MM.1S (cell line): ENCODE measurements around the gene RFX7.
A peak's percentile ranks its signal among the peaks of the same experiment; 100 is the strongest.

ENCODE experiments used
- DNase-seq: peaks from one replicate; pipeline ENCODE4 v3.0.0-alpha.2; 2015
- H2AFZ ChIP-seq: fragments of 300-600 bp; sonication (generic); 2 replicates; pipeline ENCODE4 v1.6.0; 2016; ENCODE audit warnings: antibody characterized with exemption, low read length
- H3F3A ChIP-seq: fragments of 300-600 bp; sonication (generic); 2 replicates; pipeline ENCODE4 v1.6.1; 2016; ENCODE audit warnings: mild to moderate bottlenecking, antibody characterized with exemption, low read length, moderate library complexity, mixed read lengths; ENCODE audit not compliant: insufficient read depth
- H3K27ac ChIP-seq: fragments of 300-600 bp; sonication (generic); 2 replicates; pipeline ENCODE4 v1.5.1; 2016; ENCODE audit warnings: mild to moderate bottlenecking, low read length
- H3K27me3 ChIP-seq: fragments of 300-600 bp; sonication (generic); replicated peaks from 2 replicates; pipeline ENCODE4 v1.6.0; 2016; ENCODE audit warnings: low read length; ENCODE audit not compliant: insufficient read depth
- H3K36me3 ChIP-seq: fragments of 300-600 bp; sonication (generic); replicated peaks from 2 replicates; pipeline ENCODE4 v1.6.1; 2016; ENCODE audit warnings: mild to moderate bottlenecking, low read length, mixed read lengths; ENCODE audit not compliant: insufficient read depth
- H3K4me1 ChIP-seq: fragments of 300-600 bp; sonication (generic); 2 replicates; pipeline ENCODE4 v1.6.1; 2016; ENCODE audit warnings: low read length, mixed read lengths
- H3K4me2 ChIP-seq: fragments of 300-600 bp; sonication (generic); 2 replicates; pipeline ENCODE4 v1.6.0; 2016; ENCODE audit warnings: low read depth, low read length
- H3K4me3 ChIP-seq: fragments of 300-600 bp; sonication (generic); 2 replicates; pipeline ENCODE4 v1.5.1; 2016; ENCODE audit warnings: low read length, mixed read lengths
- H3K79me2 ChIP-seq: fragments of 300-600 bp; sonication (generic); 2 replicates; pipeline ENCODE4 v1.6.1; 2016; ENCODE audit warnings: mixed run types, low read length, mixed read lengths
- H3K9ac ChIP-seq: fragments of 300-600 bp; sonication (generic); 2 replicates; pipeline ENCODE4 v1.6.1; 2016; ENCODE audit warnings: low read length, mixed read lengths
- H3K9me2 ChIP-seq: fragments of 300-600 bp; sonication (generic); replicated peaks from 2 replicates; pipeline ENCODE4 v1.6.1; 2016; ENCODE audit warnings: mild to moderate bottlenecking, low read length, mixed read lengths; ENCODE audit not compliant: insufficient read depth
- H3K9me3 ChIP-seq: fragments of 300-600 bp; sonication (generic); replicated peaks from 2 replicates; pipeline ENCODE4 v1.6.1; 2016; ENCODE audit warnings: mild to moderate bottlenecking, low read length, mixed read lengths; ENCODE audit not compliant: insufficient read depth
- H4K20me1 ChIP-seq: fragments of 300-600 bp; sonication (generic); 2 replicates; pipeline ENCODE4 v1.6.1; 2016; ENCODE audit warnings: mild to moderate bottlenecking, low read length, moderate library complexity, mixed read lengths; ENCODE audit not compliant: insufficient read depth
- CTCF ChIP-seq: fragments of 300-600 bp; sonication (generic); IDR thresholded peaks from 2 replicates; pipeline ENCODE4 v1.5.1; 2016; ENCODE audit warnings: antibody characterized with exemption, low read length, mixed read lengths
- EZH2 ChIP-seq: fragments of 300-600 bp; sonication (generic); optimal IDR thresholded peaks from 2 replicates; pipeline ENCODE3; 2017; ENCODE audit warnings: low read depth, mild to moderate bottlenecking, antibody characterized with exemption, low read length, mixed read lengths
- EZH2phosphoT487 ChIP-seq: fragments of 300-600 bp; sonication (generic); IDR thresholded peaks from 2 replicates; pipeline ENCODE4 v1.6.1; 2018; ENCODE audit warnings: antibody characterized with exemption, low read length

The RFX7 gene

GRCh38 chr15:56243163-56244037 lies at the start of gene RFX7:
Gene RFX7, minus strand, starts transcription at chr15:56243879. Its CDS starts 594 bp downstream, at chr15:56243285.
- Histone ChIP-seq H3F3A (peaks cover 23% of the 10 kb centered on the region), H3K9ac (peak within 1 kb of the TSS; percentile 85), H3K36me3 (no peaks in the 10 kb centered on the region; the same call in 1 of the 2 replicates), H3K79me2 (peaks cover 62% of the 10 kb centered on the region), H3K27ac (peak within 1 kb of the TSS; percentile 61; the same call in 1 of the 2 replicates), H3K4me2 (peak within 1 kb of the TSS; percentile 81), H3K9me2 (no peaks in the 10 kb centered on the region), H3K4me1 (peaks cover 18% of the 10 kb centered on the region), H3K27me3 (no peaks in the 10 kb centered on the region), H3K9me3 (no peaks in the 10 kb centered on the region), H2AFZ (peak within 1 kb of the TSS; percentile 84), H3K4me3 (peak within 1 kb of the TSS; percentile 71), H4K20me1 (no peaks in the 10 kb centered on the region)
- peak; percentile 86 for DNase-seq
- TF ChIP-seq EZH2 (no peak), EZH2phosphoT487 (no peak), CTCF (no peak)

DNA sequence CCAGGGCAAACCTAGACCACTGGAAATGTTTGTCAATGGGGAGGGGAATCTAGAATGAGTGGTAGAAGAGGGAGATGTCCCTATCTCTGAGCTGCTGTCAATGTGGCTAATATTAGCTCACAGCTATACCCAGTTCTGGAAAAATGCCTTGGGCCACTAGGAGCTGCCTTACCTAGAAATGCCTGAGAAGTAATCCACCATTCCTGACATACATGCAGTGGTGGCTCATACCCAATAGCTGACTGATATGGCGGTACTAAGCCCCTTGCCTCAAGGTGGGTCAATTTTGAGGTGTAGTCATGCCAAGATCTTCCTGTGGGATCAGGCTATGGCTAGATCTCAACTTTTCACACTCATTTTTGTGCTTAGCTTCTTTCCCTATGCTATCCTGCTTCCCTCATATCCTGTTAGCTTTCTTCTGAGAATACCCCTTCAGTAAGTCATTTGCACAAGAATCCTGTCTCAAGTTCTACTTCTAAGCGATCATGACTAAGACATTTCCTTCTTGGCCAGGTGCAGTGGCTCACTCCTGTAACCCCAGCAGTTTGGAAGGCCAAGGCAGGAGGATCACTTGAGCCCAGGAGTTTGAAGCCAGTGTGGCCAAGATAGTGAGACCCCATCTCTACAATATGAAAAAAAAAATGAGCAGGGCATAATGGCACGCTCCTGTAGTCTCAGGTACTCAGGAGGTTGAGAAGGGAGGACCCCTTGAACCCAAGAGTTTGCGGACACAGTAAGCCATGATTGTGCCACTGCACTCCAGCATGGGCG lies 49.1 kb upstream of the RFX7 start:
- no peak overlapping the region for H3K4me2 ChIP-seq
- H3K9me2 ChIP-seq = no peaks in the 10 kb centered on the region
- no peaks in the 10 kb centered on the region for H4K20me1 ChIP-seq
- H3K79me2 ChIP-seq = no peaks in the 10 kb centered on the region
- H3K9ac ChIP-seq = no peak overlapping the region
- no peaks in the 10 kb centered on the region for H3F3A ChIP-seq
- no peaks in the 10 kb centered on the region for H3K36me3 ChIP-seq
- no peak overlapping the region for H3K27ac ChIP-seq
- H2AFZ ChIP-seq = no peak overlapping the region
- H3K4me1 ChIP-seq = no peaks in the 10 kb centered on the region
- DNase-seq = no peak
- H3K27me3 ChIP-seq = no peaks in the 10 kb centered on the region
- H3K4me3 ChIP-seq = no peak overlapping the region
- TF ChIP-seq EZH2phosphoT487 (no peak), CTCF (no peak), EZH2 (no peak)
- no peaks in the 10 kb centered on the region for H3K9me3 ChIP-seq

DNA sequence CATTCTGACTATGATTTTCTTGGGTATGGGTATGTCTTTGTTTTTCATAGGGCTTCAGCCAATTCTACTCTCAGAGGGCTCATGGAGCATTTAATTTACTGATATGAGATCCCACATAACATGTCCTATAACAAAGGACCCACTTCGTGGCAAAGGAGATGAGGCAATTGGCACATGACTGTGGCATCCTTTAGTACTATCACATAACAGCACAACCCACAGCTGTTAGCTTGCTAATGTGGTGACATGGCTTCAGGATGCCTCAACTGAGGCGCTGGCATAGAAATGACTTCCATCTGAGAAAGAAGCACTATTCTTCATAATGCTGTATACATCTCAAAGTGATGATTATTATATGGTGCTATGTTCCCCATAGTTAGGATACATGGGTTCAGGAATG lies 48.1 kb upstream of the RFX7 start:
- Histone ChIP-seq H2AFZ (no peak overlapping the region), H3K4me2 (no peak overlapping the region), H3K79me2 (no peaks in the 10 kb centered on the region), H3K9me3 (no peaks in the 10 kb centered on the region), H3K27ac (no peak overlapping the region), H3K27me3 (no peaks in the 10 kb centered on the region), H3K4me1 (no peaks in the 10 kb centered on the region), H3F3A (no peaks in the 10 kb centered on the region), H3K9me2 (no peaks in the 10 kb centered on the region), H3K36me3 (no peaks in the 10 kb centered on the region), H3K9ac (no peak overlapping the region), H4K20me1 (no peaks in the 10 kb centered on the region), H3K4me3 (no peak overlapping the region)
- DNase-seq = no peak
- TF ChIP-seq EZH2 (no peak), EZH2phosphoT487 (no peak), CTCF (no peak)
